ENCODE measurements around the gene PLPPR3. TPM values are rescaled to one million over a fixed set of nuclear protein-coding genes. Genes with fewer than 3 reads are reported as not detected.
A peak's percentile ranks its signal among the peaks of the same experiment; 100 is the strongest.

The PLPPR3 gene
- polyA plus RNA-seq, 1 donor (not counting 4 experiments of a cell fraction or from before 2014, with no cell fraction given): not detected

DNA sequence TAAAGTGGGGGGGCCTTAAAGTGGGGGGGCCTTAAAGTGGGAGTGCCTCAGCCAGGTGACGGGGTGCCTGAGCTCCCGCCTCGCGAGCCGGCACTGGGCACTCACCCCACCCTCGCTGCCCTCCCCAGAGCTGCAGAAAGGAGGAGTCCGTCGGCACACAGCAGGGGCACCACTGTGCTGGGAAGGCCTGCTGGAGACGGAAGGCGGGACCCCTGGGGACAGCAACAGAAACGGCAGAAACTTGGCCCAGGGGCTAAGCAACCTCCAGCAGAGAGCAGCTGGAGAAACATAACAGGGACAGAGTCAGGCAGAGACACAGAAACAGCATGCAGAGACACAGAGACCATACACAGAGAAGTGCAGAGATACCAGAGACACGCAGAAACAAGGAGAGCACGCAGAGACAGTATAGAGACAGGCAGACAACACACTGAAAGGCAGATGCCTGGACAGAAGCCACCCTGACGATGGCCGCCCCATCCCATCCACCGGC is 45.6 kb upstream of the PLPPR3 start:
- Histone ChIP-seq H3K27ac (ENCODE audit: control insufficient read depth, insufficient read depth, low read length) (no peak overlapping the region), H3K4me2 (ENCODE audit: control insufficient read depth, extremely low read depth, insufficient read depth, low read depth, low read length) (no peak overlapping the region), H3K27me3 (ENCODE audit: control insufficient read depth, extremely low read depth, insufficient read depth, low read length) (no peaks in the 10 kb centered on the region), H3K9me1 (ENCODE audit: control insufficient read depth, extremely low read depth, insufficient read depth, low read length) (no peaks in the 10 kb centered on the region), H3K9ac (ENCODE audit: control insufficient read depth, extremely low read depth, insufficient read depth, low read length) (no peak overlapping the region), H4K20me1 (ENCODE audit: control insufficient read depth, extremely low read depth, insufficient read depth, low read length) (no peaks in the 10 kb centered on the region), H3K4me3 (ENCODE audit: control insufficient read depth in 2 of 3, extremely low read depth in 1 of 3, insufficient read depth in 2 of 3, low read depth in 1 of 3, low read length in 3 of 3) (no peak overlapping the region), H3K4me1 (ENCODE audit: control insufficient read depth, extremely low read depth, insufficient read depth, low read length) (peaks cover 16% of the 10 kb centered on the region), H3K9me3 (ENCODE audit: control insufficient read depth, low read depth, low read length) (no peaks in the 10 kb centered on the region), H3K79me2 (ENCODE audit: control insufficient read depth, insufficient read depth, low read length) (no peaks in the 10 kb centered on the region), H3K36me3 (ENCODE audit: control insufficient read depth in 2 of 2, extremely low read depth in 1 of 2, insufficient read depth in 2 of 2, low read length in 2 of 2) (peaks cover 14 to 15% of the 10 kb centered on the region in 2 experiments), H2AFZ (ENCODE audit: control insufficient read depth, low read length) (no peak overlapping the region)
- DNase-seq (ENCODE audit: low read depth, low spot score) (no peak), FAIRE-seq (peak; percentile 57)
- no peak for TF ChIP-seq CTCF (optimal IDR thresholded peaks at IDR 0.05 in 1 of 3, IDR thresholded peaks at IDR 0.05 in 1 of 3, conservative IDR thresholded peaks at IDR 0.05 in 1 of 3; ENCODE audit: extremely low read depth in 1 of 3, insufficient read depth in 2 of 3, low read length in 3 of 3)
- TF ChIP-seq EZH2 (IDR thresholded peaks at IDR 0.05; ENCODE audit: low read length): no peak
- dilution Hi-C loops (cut with MboI; ENCODE audit: extremely low pct_ligation_motif_present, low sequenced_read_pairs): no loop called here

- Histone ChIP-seq H3K4me3 (ENCODE audit: control insufficient read depth in 2 of 3, extremely low read depth in 1 of 3, insufficient read depth in 2 of 3, low read depth in 1 of 3, low read length in 3 of 3) (no peak overlapping the region), H3K27ac (ENCODE audit: control insufficient read depth, insufficient read depth, low read length) (no peak overlapping the region), H3K36me3 (ENCODE audit: control insufficient read depth in 2 of 2, extremely low read depth in 1 of 2, insufficient read depth in 2 of 2, low read length in 2 of 2) (peaks cover 14 to 15% of the 10 kb centered on the region in 2 experiments), H3K4me2 (ENCODE audit: control insufficient read depth, extremely low read depth, insufficient read depth, low read depth, low read length) (no peak overlapping the region), H3K9ac (ENCODE audit: control insufficient read depth, extremely low read depth, insufficient read depth, low read length) (no peak overlapping the region), H3K27me3 (ENCODE audit: control insufficient read depth, extremely low read depth, insufficient read depth, low read length) (no peaks in the 10 kb centered on the region), H3K79me2 (ENCODE audit: control insufficient read depth, insufficient read depth, low read length) (no peaks in the 10 kb centered on the region), H4K20me1 (ENCODE audit: control insufficient read depth, extremely low read depth, insufficient read depth, low read length) (no peaks in the 10 kb centered on the region), H2AFZ (ENCODE audit: control insufficient read depth, low read length) (no peak overlapping the region), H3K4me1 (ENCODE audit: control insufficient read depth, extremely low read depth, insufficient read depth, low read length) (peaks cover 11% of the 10 kb centered on the region), H3K9me1 (ENCODE audit: control insufficient read depth, extremely low read depth, insufficient read depth, low read length) (no peaks in the 10 kb centered on the region), H3K9me3 (ENCODE audit: control insufficient read depth, low read depth, low read length) (no peaks in the 10 kb centered on the region)
- FAIRE-seq (no peak), DNase-seq (ENCODE audit: low read depth, low spot score) (no peak)
- no peak for TF ChIP-seq EZH2 (IDR thresholded peaks at IDR 0.05; ENCODE audit: low read length)
- TF ChIP-seq CTCF (optimal IDR thresholded peaks at IDR 0.05 in 1 of 3, IDR thresholded peaks at IDR 0.05 in 1 of 3, conservative IDR thresholded peaks at IDR 0.05 in 1 of 3; ENCODE audit: extremely low read depth in 1 of 3, insufficient read depth in 2 of 3, low read length in 3 of 3): no peak
- dilution Hi-C loops (cut with MboI; ENCODE audit: extremely low pct_ligation_motif_present, low sequenced_read_pairs): no loop called here
Measured at GRCh38 chr19:866769-867300, 45.1 kb upstream of the PLPPR3 start.

Measured in keratinocyte (primary cell).